H9 (cell line): ENCODE results near the gene AFAP1. TPM values are rescaled to one million over a fixed set of nuclear protein-coding genes. Genes with fewer than 3 reads are reported as not detected.

Source experiments
- DNase-seq: peaks from one replicate; pipeline ENCODE4 v3.0.0-alpha.2; 2017
- H2AFZ ChIP-seq: one replicate; pipeline ENCODE4 v1.6.1; 2013; ENCODE audit warnings: mild to moderate bottlenecking, low read length, control low read depth, moderate library complexity
- H2AK5ac ChIP-seq: 2 replicates; pipeline ENCODE4 v1.6.1; 2013; ENCODE audit warnings: low read length, control low read depth, mixed read lengths; ENCODE audit not compliant: insufficient read length
- H2BK120ac ChIP-seq: one replicate; pipeline ENCODE4 v1.6.1; 2013; ENCODE audit warnings: low read depth, mild to moderate bottlenecking, low read length, control low read depth, inconsistent platforms; ENCODE audit not compliant: poor library complexity, severe bottlenecking
- H2BK12ac ChIP-seq: 2 replicates; pipeline ENCODE4 v1.6.1; 2013; ENCODE audit warnings: low read length, control low read depth, mixed read lengths, low read depth; ENCODE audit not compliant: insufficient read length
- H2BK15ac ChIP-seq: 2 replicates; pipeline ENCODE4 v1.6.1; 2013; ENCODE audit warnings: low read depth, low read length, control low read depth
- H2BK20ac ChIP-seq: one replicate; pipeline ENCODE4 v1.6.1; 2013; ENCODE audit warnings: low read depth, mild to moderate bottlenecking, low read length, control low read depth, inconsistent platforms; ENCODE audit not compliant: poor library complexity, severe bottlenecking
- H2BK5ac ChIP-seq: 2 replicates; pipeline ENCODE4 v1.6.1; 2013; ENCODE audit warnings: low read length, control low read depth, mixed read lengths; ENCODE audit not compliant: insufficient read length
- H3K14ac ChIP-seq: 2 replicates; pipeline ENCODE4 v1.6.1; 2013; ENCODE audit warnings: low read length, control low read depth; ENCODE audit not compliant: insufficient read depth
- H3K18ac ChIP-seq: 2 replicates; pipeline ENCODE4 v1.6.1; 2013; ENCODE audit warnings: low read depth, mild to moderate bottlenecking, mixed read lengths, low read length, control low read depth; ENCODE audit not compliant: insufficient read length
- H3K23ac ChIP-seq: 2 replicates; pipeline ENCODE4 v1.6.1; 2013; ENCODE audit warnings: low read length, control low read depth, mixed read lengths, low read depth; ENCODE audit not compliant: insufficient read length
- H3K23me2 ChIP-seq: 2 replicates; pipeline ENCODE4 v1.6.1; 2013; ENCODE audit warnings: low read depth, mild to moderate bottlenecking, mixed read lengths, low read length, control low read depth; ENCODE audit not compliant: insufficient read length, poor library complexity, severe bottlenecking
- H3K27ac ChIP-seq: 2 replicates; pipeline ENCODE4 v1.5.1; 2013; ENCODE audit warnings: low read length, control low read depth, mixed read lengths, low read depth; ENCODE audit not compliant: insufficient read length
- H3K27me3 ChIP-seq: 2 replicates; pipeline ENCODE4 v1.6.1; 2013; ENCODE audit warnings: low read length, control low read depth, inconsistent platforms; ENCODE audit not compliant: insufficient read depth
- H3K4ac ChIP-seq: 2 replicates; pipeline ENCODE4 v1.6.1; 2013; ENCODE audit warnings: low read depth, mild to moderate bottlenecking, control low read depth, inconsistent platforms, low read length, moderate library complexity
- H3K4me1 ChIP-seq: 2 replicates; pipeline ENCODE4 v1.6.1; 2013; ENCODE audit warnings: low read length, control low read depth, inconsistent platforms; ENCODE audit not compliant: insufficient read depth
- H3K4me2 ChIP-seq: 2 replicates; pipeline ENCODE4 v1.6.1; 2013; ENCODE audit warnings: low read length, control low read depth, mixed read lengths; ENCODE audit not compliant: insufficient read length, insufficient read depth
- H3K56ac ChIP-seq: 2 replicates; pipeline ENCODE4 v1.6.1; 2013; ENCODE audit warnings: low read depth, mild to moderate bottlenecking, mixed read lengths, low read length, control low read depth; ENCODE audit not compliant: insufficient read length
- H3K79me1 ChIP-seq: 2 replicates; pipeline ENCODE4 v1.6.1; 2013; ENCODE audit warnings: low read depth, mild to moderate bottlenecking, moderate library complexity, low read length, control low read depth, inconsistent platforms; ENCODE audit not compliant: insufficient read depth, poor library complexity, severe bottlenecking
- H3K79me2 ChIP-seq: 2 replicates; pipeline ENCODE4 v1.6.1; 2013; ENCODE audit warnings: low read length, control low read depth, inconsistent platforms; ENCODE audit not compliant: insufficient read depth
- H3K9ac ChIP-seq: 2 replicates; pipeline ENCODE4 v1.6.1; 2013; ENCODE audit warnings: low read length, control low read depth, mixed read lengths; ENCODE audit not compliant: insufficient read length; ENCODE audit errors: extremely low read depth
- H3K9me3 ChIP-seq: one replicate; pipeline ENCODE4 v1.6.1; 2013; ENCODE audit warnings: low read depth, low read length, inconsistent platforms; ENCODE audit not compliant: control insufficient read depth
- H3T11ph ChIP-seq: one replicate; pipeline ENCODE4 v1.6.1; 2013; ENCODE audit warnings: mild to moderate bottlenecking, low read length, control low read depth, inconsistent platforms
- H4K20me1 ChIP-seq: one replicate; pipeline ENCODE4 v1.6.1; 2013; ENCODE audit not compliant: control insufficient read depth, insufficient read length, insufficient read depth
- H4K5ac ChIP-seq: 2 replicates; pipeline ENCODE4 v1.6.1; 2013; ENCODE audit warnings: low read depth, mild to moderate bottlenecking, mixed read lengths, low read length, control low read depth; ENCODE audit not compliant: insufficient read length
- H4K8ac ChIP-seq: replicated peaks from 2 replicates; pipeline ENCODE4 v1.6.1; 2013; ENCODE audit warnings: low read length, control low read depth, mixed read lengths, low read depth; ENCODE audit not compliant: insufficient read length
- H4K91ac ChIP-seq: 2 replicates; pipeline ENCODE4 v1.6.1; 2013; ENCODE audit warnings: low read depth, mild to moderate bottlenecking, moderate library complexity, mixed read lengths, low read length, control low read depth; ENCODE audit not compliant: insufficient read length
- H3K27ac Mint-ChIP-seq, 3 experiments: 2 replicates in 2 of 3; 3 replicates in 1 of 3; pipeline ENCODE4 v1.8.0; 2020 to 2021; ENCODE audit warnings: mixed read lengths in 3 of 3, mild to moderate bottlenecking in 1 of 3, moderate library complexity in 1 of 3
- H3K27me3 Mint-ChIP-seq: 2 replicates; pipeline ENCODE4 v1.8.0; 2021; ENCODE audit warnings: low read depth, mild to moderate bottlenecking, moderate library complexity, mixed read lengths
- H3K36me3 Mint-ChIP-seq, 3 experiments: 2 replicates in 2 of 3; 3 replicates in 1 of 3; pipeline ENCODE4 v1.8.0; 2020 to 2021; ENCODE audit warnings: low read depth in 3 of 3, mixed read lengths in 3 of 3; ENCODE audit not compliant: insufficient read depth in 1 of 3
- H3K4me1 Mint-ChIP-seq, 2 experiments: 2 replicates each; pipeline ENCODE4 v1.8.0; 2020; ENCODE audit warnings: mixed read lengths in 2 of 2
- H3K4me3 Mint-ChIP-seq, 2 experiments: 2 replicates in 1 of 2; 3 replicates in 1 of 2; pipeline ENCODE4 v1.8.0; 2020 to 2021; ENCODE audit warnings: mild to moderate bottlenecking in 2 of 2, mixed read lengths in 2 of 2, moderate library complexity in 1 of 2
- H3K9me3 Mint-ChIP-seq, 2 experiments: 2 replicates in 1 of 2; 3 replicates in 1 of 2; pipeline ENCODE4 v1.8.0; 2020; ENCODE audit warnings: mild to moderate bottlenecking in 2 of 2, mixed read lengths in 2 of 2, moderate library complexity in 1 of 2
- CTCF ChIP-seq: fragments of 200-600 bp; sonication (generic); conservative IDR thresholded peaks from 3 replicates; pipeline ENCODE4 v1.8.0; 2021; ENCODE audit warnings: antibody characterized with exemption, mild to moderate bottlenecking
- WGBS: extraction: QIAGEN DNeasy Blood & Tissue Kit; methylation state at CpG from one replicate; pipeline ENCODE4 v1.1.7; 2013; ENCODE audit warnings: missing lambda C conversion rate, low lambda C conversion rate, mixed read lengths; ENCODE audit not compliant: insufficient read length; ENCODE audit errors: extremely low coverage; 5-methylcytosine and 5-hydroxymethylcytosine counted together
- total RNA-seq: library from RNA; stranded (reverse); gene quantifications from 2 replicates; pipeline ENCODE4 v1.2.1, GENCODE V29; 2021

AFAP1 gene
- total RNA-seq, 1 experiment from 2014 or later: 6.5 TPM

- H3K4me2 ChIP-seq: no peak overlapping the region
- H3K79me1 ChIP-seq: no peaks in the 10 kb centered on the region
- Mint-ChIP-seq H3K9me3 (no peaks in the 10 kb centered on the region), H3K27ac (no peak overlapping the region; a peak in 1 of 7 replicates), H3K36me3 (no peaks in the 10 kb centered on the region), H3K4me3 (no peak overlapping the region), H3K4me1 (peaks cover 13 to 22% of the 10 kb centered on the region in 2 experiments), H3K27me3 (no peaks in the 10 kb centered on the region; the same call in 1 of the 2 replicates)
- H2BK120ac ChIP-seq: no peak overlapping the region
- no peak overlapping the region for H3K4ac ChIP-seq
- no peaks in the 10 kb centered on the region; the same call in 1 of the 2 replicates for H3K4me1 ChIP-seq
- H4K5ac ChIP-seq: no peak overlapping the region
- peaks cover 2% of the 10 kb centered on the region for H4K20me1 ChIP-seq
- no peak overlapping the region for H2BK12ac ChIP-seq
- no peak overlapping the region for H3K18ac ChIP-seq
- no peak overlapping the region for H2BK20ac ChIP-seq
- no peak for TF ChIP-seq CTCF
- no peaks in the 10 kb centered on the region for H3K9me3 ChIP-seq
- no peak overlapping the region for H3K9ac ChIP-seq
- no peak overlapping the region for H4K91ac ChIP-seq
- no peak overlapping the region for H3K56ac ChIP-seq
- no CpG with 5 or more reads among the region's 9 CpGs for WGBS
- H2BK5ac ChIP-seq: no peak overlapping the region
- no peak overlapping the region for H3K27ac ChIP-seq
- peaks cover 2% of the 10 kb centered on the region for H3K23me2 ChIP-seq
- no peak overlapping the region for H2AK5ac ChIP-seq
- no peak overlapping the region for H3K14ac ChIP-seq
- H3K79me2 ChIP-seq: no peaks in the 10 kb centered on the region
- H2BK15ac ChIP-seq: no peak overlapping the region
- no peak overlapping the region for H2AFZ ChIP-seq
- no peak for DNase-seq
- H3T11ph ChIP-seq: no peak overlapping the region
- no peak overlapping the region for H4K8ac ChIP-seq
- H3K27me3 ChIP-seq: no peaks in the 10 kb centered on the region
- no peak overlapping the region for H3K23ac ChIP-seq
Measured at GRCh38 chr4:7967063-7967440, 27.4 kb upstream of the AFAP1 start.
